ENCODE measurements around the gene NELL2.

GRCh38 chr12:44779766-44780165 lies 96.3 kb downstream of the NELL2 start:
- TF ChIP-seq POLR2A (IDR thresholded peaks at IDR 0.05; ENCODE audit: low read length) (no peak), FOSL2 (IDR thresholded peaks at IDR 0.05) (no peak), FOSL2 (CRISPR knock-in tag; IDR thresholded peaks at IDR 0.05) (no peak), REST (IDR thresholded peaks at IDR 0.05) (no peak), NR3C1 (IDR thresholded peaks at IDR 0.05) (no peak), CTCF (IDR thresholded peaks at IDR 0.05) (no peak), E2F6 (IDR thresholded peaks at IDR 0.05; ENCODE audit: borderline replicate concordance, low read depth) (no peak), ZNF302 (CRISPR knock-in tag; IDR thresholded peaks at IDR 0.05) (no peak), BCL3 (IDR thresholded peaks at IDR 0.05) (no peak)

Data from A549 (cell line).